GM23248 (cell line): ENCODE measurements around the gene SHMT2.

Experiments used
- EZH2 ChIP-seq: fragments of 200-600 bp; sonication (generic); IDR thresholded peaks from 2 replicates; pipeline ENCODE4 v1.6.1; 2018; ENCODE audit warnings: antibody characterized with exemption, mild to moderate bottlenecking; ENCODE audit not compliant: insufficient read depth, poor library complexity, severe bottlenecking
- EZH2phosphoT487 ChIP-seq: fragments of 200-600 bp; sonication (generic); IDR thresholded peaks from 2 replicates; pipeline ENCODE4 v1.6.1; 2018; ENCODE audit warnings: antibody characterized with exemption, moderate library complexity, mild to moderate bottlenecking, low read depth; ENCODE audit not compliant: insufficient read depth

DNA sequence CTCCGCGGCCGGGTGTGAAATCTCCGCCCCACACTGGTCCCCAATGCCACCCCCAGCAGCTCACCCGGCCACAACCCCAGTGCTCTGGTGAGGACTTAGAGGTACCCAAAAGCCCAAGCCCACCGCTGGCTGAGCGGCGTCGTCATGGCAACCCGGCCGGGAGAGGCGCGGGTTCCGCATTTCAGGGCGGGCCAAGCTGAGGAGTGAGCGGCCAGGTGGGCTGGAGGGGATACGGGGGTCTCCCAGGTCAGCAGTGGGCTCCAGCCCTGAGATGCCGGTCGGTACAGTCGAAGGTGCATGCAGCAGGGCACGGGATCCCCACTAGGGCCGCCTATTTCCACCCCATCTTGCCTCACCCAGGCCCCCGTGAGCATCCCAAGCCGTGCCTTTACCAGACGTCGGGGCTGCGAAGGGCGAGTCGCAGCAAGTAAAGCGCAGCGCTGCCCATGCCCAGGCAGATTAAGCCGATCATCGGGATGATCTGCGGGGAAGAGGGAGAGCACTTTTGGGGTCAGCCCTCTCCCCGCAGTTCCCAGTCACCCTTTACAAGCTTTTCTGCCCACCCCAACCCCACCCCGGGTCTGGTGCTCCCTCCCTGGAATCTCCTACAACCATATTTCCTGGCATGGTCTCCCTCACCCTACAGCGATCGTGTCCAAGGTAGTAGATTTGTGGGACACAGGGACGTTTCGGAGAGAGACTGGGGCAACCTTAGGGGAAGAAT is 6.9 kb downstream of the SHMT2 start:
- no peak for TF ChIP-seq EZH2
- no peak for TF ChIP-seq EZH2phosphoT487
